ENCODE results near the gene PLXNB3.
A peak's percentile ranks its signal among the peaks of the same experiment; 100 is the strongest.
"Not testable (repeated sequence)": the region's sequence is repeated elsewhere in the genome, so short reads cannot be mapped to it uniquely, and the experiment has no call there.

PLXNB3 gene

DNA sequence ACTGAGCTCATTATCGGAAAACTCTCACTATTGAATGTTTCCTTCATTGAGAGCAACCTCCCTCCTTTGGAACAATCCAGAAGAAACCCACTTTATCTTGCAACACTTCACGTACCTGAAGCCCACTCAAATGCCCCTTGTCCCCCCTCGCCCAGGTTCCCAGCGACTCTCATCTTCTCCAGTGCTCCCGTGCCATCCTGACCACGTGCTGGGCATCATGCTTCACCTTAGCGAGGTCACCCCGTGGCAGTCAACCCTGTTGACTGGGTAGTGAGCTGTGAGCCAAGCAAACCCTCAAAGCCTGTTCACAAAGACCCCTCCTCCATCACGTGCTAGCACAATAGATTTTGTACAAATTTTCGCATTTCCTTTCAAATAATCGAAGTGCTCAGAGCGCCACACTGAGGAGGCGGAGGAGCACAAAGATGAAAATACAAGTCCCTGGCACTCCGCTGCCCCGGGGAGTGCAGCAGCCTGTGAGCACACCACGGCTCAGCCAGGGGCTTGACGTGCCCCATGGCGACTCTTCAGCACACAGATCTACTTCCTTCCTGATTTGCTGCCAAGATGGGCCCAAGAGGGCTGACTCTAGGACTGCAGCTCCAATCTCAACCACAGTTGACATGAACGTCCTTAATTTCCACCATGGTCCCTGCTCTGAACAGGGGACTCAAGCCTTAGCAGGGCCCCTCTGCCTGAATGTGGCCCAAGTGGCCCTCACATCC lies 50.7 kb downstream of the PLXNB3 start:
- H2BK5ac ChIP-seq (ENCODE audit: low read depth, low read length, poor library complexity), result no peak overlapping the region
- no peak overlapping the region for H3K14ac ChIP-seq (ENCODE audit: low read length)
- no peak overlapping the region for H3K18ac ChIP-seq (ENCODE audit: low read length)
- H3K9me3 ChIP-seq (ENCODE audit: insufficient read depth, low read depth, low read length), result no peaks in the 10 kb centered on the region
- H3K4me2 ChIP-seq (ENCODE audit: low read length), result no peak overlapping the region
- no peak overlapping the region for H3K27ac ChIP-seq (ENCODE audit: low read depth, low read length)
- H3K79me1 ChIP-seq (ENCODE audit: low read length), result peaks cover 8% of the 10 kb centered on the region
- no peak overlapping the region for H3K4me3 ChIP-seq (ENCODE audit: low read depth, low read length)
- H2AK5ac ChIP-seq (ENCODE audit: low read length), result no peak overlapping the region
- peaks cover 0 to 7% of the 10 kb centered on the region in 2 experiments for H3K4me1 ChIP-seq (ENCODE audit: control insufficient read depth in 1 of 2, insufficient read depth in 2 of 2, low read length in 2 of 2)
- no peak overlapping the region for H2AFZ ChIP-seq (ENCODE audit: insufficient read depth, low read length, poor library complexity)
- peaks cover 4% of the 10 kb centered on the region for H3K79me2 ChIP-seq (ENCODE audit: control insufficient read depth, insufficient read depth, low read length, poor library complexity)
- no peak overlapping the region for H2BK12ac ChIP-seq (ENCODE audit: low read length)
- no peak overlapping the region for H2BK120ac ChIP-seq (ENCODE audit: insufficient read depth, low read length, poor library complexity)
- H4K91ac ChIP-seq (ENCODE audit: low read depth, low read length), result no peak overlapping the region
- H3K23ac ChIP-seq (ENCODE audit: low read length), result no peak overlapping the region
- no peak overlapping the region for H4K8ac ChIP-seq (ENCODE audit: low read depth, low read length)
- no peak overlapping the region for H3K9ac ChIP-seq (ENCODE audit: low read length)
- no peaks in the 10 kb centered on the region for H3K36me3 ChIP-seq (ENCODE audit: control insufficient read depth in 1 of 2, insufficient read depth in 2 of 2, low read length in 2 of 2)
- no peaks in the 10 kb centered on the region for H3K27me3 ChIP-seq (ENCODE audit: insufficient read depth, low read length)
- no peak overlapping the region for H3K4ac ChIP-seq (ENCODE audit: low read depth, low read length)
- no peak overlapping the region for H4K12ac ChIP-seq (ENCODE audit: low read depth, low read length)
- no peak for DNase-seq
- no CpG with 5 or more reads among the region's 19 CpGs for WGBS (ENCODE audit: extremely low coverage, insufficient coverage, insufficient read length)

DNA sequence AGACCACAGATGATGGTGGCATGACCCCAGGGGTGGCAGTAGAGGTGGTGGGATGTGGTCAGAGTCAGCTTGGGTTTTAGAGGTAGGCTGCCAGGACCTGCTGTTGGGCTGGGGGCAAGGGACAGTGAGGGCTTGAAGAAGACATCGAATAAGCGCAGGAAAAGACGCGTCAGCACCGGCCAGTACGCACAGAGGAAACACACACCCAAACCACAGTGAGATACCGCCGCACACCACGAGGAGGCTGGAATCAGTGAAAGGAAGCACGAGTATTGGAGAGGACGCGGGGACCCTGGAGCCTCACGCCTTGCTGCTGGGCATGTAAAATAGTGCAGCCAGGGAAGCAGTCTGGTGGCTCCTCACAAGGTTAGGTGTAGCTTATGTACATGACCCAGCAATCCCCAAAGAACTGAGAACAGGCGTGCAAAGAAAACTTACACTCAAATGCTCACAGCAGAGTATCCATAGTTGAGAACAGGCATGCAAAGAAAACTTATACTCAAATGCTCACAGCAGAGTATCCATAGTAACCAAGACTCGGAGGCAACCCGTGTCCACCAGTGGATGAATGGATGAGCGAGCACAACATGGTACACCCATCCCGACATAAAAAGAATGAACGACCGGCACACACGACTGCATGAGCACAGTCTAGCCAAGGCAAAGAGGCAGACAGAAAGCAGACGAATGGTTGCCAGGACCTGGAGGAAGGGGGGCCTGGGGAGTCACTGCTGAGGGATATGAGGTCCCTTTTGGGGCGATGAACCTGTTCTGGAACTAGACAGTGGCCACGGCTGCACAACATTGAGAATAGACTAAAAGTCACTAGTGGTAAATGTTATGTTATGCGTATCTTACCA lies 53.0 kb downstream of the PLXNB3 start:
- no peaks in the 10 kb centered on the region for H3K27me3 ChIP-seq (ENCODE audit: insufficient read depth, low read length)
- no peak overlapping the region for H3K23ac ChIP-seq (ENCODE audit: low read length)
- H4K12ac ChIP-seq (ENCODE audit: low read depth, low read length), result no peak overlapping the region
- no peak overlapping the region for H2BK12ac ChIP-seq (ENCODE audit: low read length)
- H4K91ac ChIP-seq (ENCODE audit: low read depth, low read length), result no peak overlapping the region
- no peak overlapping the region for H3K27ac ChIP-seq (ENCODE audit: low read depth, low read length)
- no peak overlapping the region for H2BK120ac ChIP-seq (ENCODE audit: insufficient read depth, low read length, poor library complexity)
- no peak overlapping the region for H2AK5ac ChIP-seq (ENCODE audit: low read length)
- no peaks in the 10 kb centered on the region for H3K9me3 ChIP-seq (ENCODE audit: insufficient read depth, low read depth, low read length)
- peaks cover 8% of the 10 kb centered on the region for H3K79me1 ChIP-seq (ENCODE audit: low read length)
- H2BK5ac ChIP-seq (ENCODE audit: low read depth, low read length, poor library complexity), result no peak overlapping the region
- H3K18ac ChIP-seq (ENCODE audit: low read length), result no peak overlapping the region
- H3K4me3 ChIP-seq (ENCODE audit: low read depth, low read length), result no peak overlapping the region
- H4K8ac ChIP-seq (ENCODE audit: low read depth, low read length), result no peak overlapping the region
- DNase-seq, result no peak
- no peak overlapping the region for H3K14ac ChIP-seq (ENCODE audit: low read length)
- H3K4me1 ChIP-seq (ENCODE audit: control insufficient read depth in 1 of 2, insufficient read depth in 2 of 2, low read length in 2 of 2), result peaks cover 0 to 7% of the 10 kb centered on the region in 2 experiments
- peaks cover 4% of the 10 kb centered on the region for H3K79me2 ChIP-seq (ENCODE audit: control insufficient read depth, insufficient read depth, low read length, poor library complexity)
- H3K9ac ChIP-seq (ENCODE audit: low read length), result no peak overlapping the region
- H3K4me2 ChIP-seq (ENCODE audit: low read length), result no peak overlapping the region
- H3K36me3 ChIP-seq (ENCODE audit: control insufficient read depth in 1 of 2, insufficient read depth in 2 of 2, low read length in 2 of 2), result no peaks in the 10 kb centered on the region
- H2AFZ ChIP-seq (ENCODE audit: insufficient read depth, low read length, poor library complexity), result no peak overlapping the region
- H3K4ac ChIP-seq (ENCODE audit: low read depth, low read length), result no peak overlapping the region
- no CpG with 5 or more reads among the region's 25 CpGs for WGBS (ENCODE audit: extremely low coverage, insufficient coverage, insufficient read length)

DNA sequence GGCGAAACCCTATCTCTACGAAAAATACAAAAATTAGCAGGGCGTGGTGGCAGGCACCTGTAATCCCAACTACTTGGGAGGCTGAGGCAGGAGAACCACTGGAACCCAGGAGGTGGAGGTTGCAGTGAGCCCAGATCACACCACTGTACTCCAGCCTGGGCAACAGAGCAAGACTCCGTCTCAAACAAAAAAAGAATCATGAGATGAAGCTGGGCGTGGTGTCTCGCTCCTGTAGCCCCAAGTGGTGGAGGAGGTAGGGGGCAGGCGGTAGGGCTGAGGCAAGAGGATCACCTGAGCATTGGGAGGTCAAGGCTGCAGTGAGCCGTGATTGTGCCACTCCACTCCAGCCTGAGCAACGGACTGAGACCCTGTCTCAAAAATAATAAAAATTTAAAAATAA lies 54.0 kb downstream of the PLXNB3 start:
- no CpG with 5 or more reads among the region's 9 CpGs for WGBS (ENCODE audit: extremely low coverage, insufficient coverage, insufficient read length)

DNA sequence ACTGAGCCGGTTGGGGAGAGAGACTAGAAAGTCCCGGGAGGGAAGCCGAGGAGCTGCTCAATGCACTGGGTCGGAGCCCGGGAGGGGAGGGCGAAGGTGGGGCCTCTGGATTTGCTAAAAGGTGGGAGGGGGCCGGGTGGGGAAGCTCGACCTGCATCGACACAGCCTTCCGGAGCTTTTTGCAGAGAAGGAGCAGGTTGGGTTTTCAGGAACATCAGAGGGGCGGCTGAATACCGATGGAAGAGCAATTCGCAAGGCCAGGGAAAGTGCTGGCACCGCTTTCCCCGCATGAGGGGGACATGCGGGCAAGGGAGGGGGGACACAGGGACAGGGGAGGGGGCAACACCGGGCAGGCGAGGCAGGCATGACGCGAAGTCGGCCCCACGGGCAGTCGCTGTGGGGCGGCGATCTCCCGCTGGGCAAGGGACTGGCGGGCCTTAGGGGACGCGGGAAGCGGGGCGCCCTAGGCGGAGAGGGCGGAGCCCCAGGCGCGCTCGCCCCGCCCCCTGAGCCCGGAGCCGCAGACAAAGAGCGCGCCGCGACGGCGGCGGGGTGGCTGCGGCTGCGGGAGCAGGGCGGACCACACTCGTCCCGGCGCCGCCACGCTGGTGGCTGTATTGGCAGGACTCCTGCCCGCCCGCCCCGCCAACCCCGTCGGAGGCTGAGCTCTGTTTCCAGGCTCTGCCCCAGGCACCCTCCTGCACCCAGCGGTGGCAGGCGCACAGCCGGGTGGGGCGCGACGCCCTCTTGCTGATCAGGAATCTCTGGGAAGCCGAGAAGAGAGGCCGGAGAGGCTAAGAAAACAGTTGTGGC lies 54.7 kb downstream of the PLXNB3 start:
- H4K8ac ChIP-seq (ENCODE audit: low read depth, low read length), result peak overlapping the region; percentile 84
- peaks cover 8% of the 10 kb centered on the region for H3K79me1 ChIP-seq (ENCODE audit: low read length)
- no peak overlapping the region for H2BK12ac ChIP-seq (ENCODE audit: low read length)
- peak overlapping the region; percentile 65 for H3K18ac ChIP-seq (ENCODE audit: low read length)
- H3K79me2 ChIP-seq (ENCODE audit: control insufficient read depth, insufficient read depth, low read length, poor library complexity), result peaks cover 4% of the 10 kb centered on the region
- H2BK5ac ChIP-seq (ENCODE audit: low read depth, low read length, poor library complexity), result no peak overlapping the region
- peak overlapping the region; percentile 44 for H3K4ac ChIP-seq (ENCODE audit: low read depth, low read length)
- WGBS (ENCODE audit: extremely low coverage, insufficient coverage, insufficient read length), result no CpG with 5 or more reads among the region's 67 CpGs
- no peaks in the 10 kb centered on the region for H3K27me3 ChIP-seq (ENCODE audit: insufficient read depth, low read length)
- peaks cover 0 to 7% of the 10 kb centered on the region in 2 experiments for H3K4me1 ChIP-seq (ENCODE audit: control insufficient read depth in 1 of 2, insufficient read depth in 2 of 2, low read length in 2 of 2)
- no peaks in the 10 kb centered on the region for H3K9me3 ChIP-seq (ENCODE audit: insufficient read depth, low read depth, low read length)
- H3K9ac ChIP-seq (ENCODE audit: low read length), result no peak overlapping the region
- H3K27ac ChIP-seq (ENCODE audit: low read depth, low read length), result no peak overlapping the region
- peak overlapping the region; percentile 66 for H2AFZ ChIP-seq (ENCODE audit: insufficient read depth, low read length, poor library complexity)
- H3K4me3 ChIP-seq (ENCODE audit: low read depth, low read length), result peak overlapping the region; percentile 64
- peak overlapping the region; percentile 68 for H3K4me2 ChIP-seq (ENCODE audit: low read length)
- peak overlapping the region; percentile 31 for H2AK5ac ChIP-seq (ENCODE audit: low read length)
- H3K23ac ChIP-seq (ENCODE audit: low read length), result no peak overlapping the region
- peak overlapping the region; percentile 77 for H2BK120ac ChIP-seq (ENCODE audit: insufficient read depth, low read length, poor library complexity)
- peak overlapping the region; percentile 79 for H4K91ac ChIP-seq (ENCODE audit: low read depth, low read length)
- no peaks in the 10 kb centered on the region for H3K36me3 ChIP-seq (ENCODE audit: control insufficient read depth in 1 of 2, insufficient read depth in 2 of 2, low read length in 2 of 2)
- peak overlapping the region; percentile 64 for H3K14ac ChIP-seq (ENCODE audit: low read length)
- H4K12ac ChIP-seq (ENCODE audit: low read depth, low read length), result peak overlapping the region; percentile 89
- peak in 1 of 2 donors; percentile 24 for DNase-seq

More for the DNA sequence above, 54.0 kb downstream of the PLXNB3 start:
- not testable (repeated sequence) for H3K79me2 ChIP-seq (ENCODE audit: control insufficient read depth, insufficient read depth, low read length, poor library complexity); H3K9me3 ChIP-seq (ENCODE audit: insufficient read depth, low read depth, low read length); H3K36me3 ChIP-seq (ENCODE audit: control insufficient read depth in 1 of 2, insufficient read depth in 2 of 2, low read length in 2 of 2); H3K18ac ChIP-seq (ENCODE audit: low read length); H3K9ac ChIP-seq (ENCODE audit: low read length); H2AK5ac ChIP-seq (ENCODE audit: low read length); H3K4me1 ChIP-seq (ENCODE audit: control insufficient read depth in 1 of 2, insufficient read depth in 2 of 2, low read length in 2 of 2); H3K27me3 ChIP-seq (ENCODE audit: insufficient read depth, low read length); H3K23ac ChIP-seq (ENCODE audit: low read length); H4K12ac ChIP-seq (ENCODE audit: low read depth, low read length); H3K14ac ChIP-seq (ENCODE audit: low read length); DNase-seq; H4K8ac ChIP-seq (ENCODE audit: low read depth, low read length); H3K4me3 ChIP-seq (ENCODE audit: low read depth, low read length); H2AFZ ChIP-seq (ENCODE audit: insufficient read depth, low read length, poor library complexity); H3K79me1 ChIP-seq (ENCODE audit: low read length); H3K27ac ChIP-seq (ENCODE audit: low read depth, low read length); H2BK5ac ChIP-seq (ENCODE audit: low read depth, low read length, poor library complexity); H4K91ac ChIP-seq (ENCODE audit: low read depth, low read length); H2BK120ac ChIP-seq (ENCODE audit: insufficient read depth, low read length, poor library complexity); H2BK12ac ChIP-seq (ENCODE audit: low read length); H3K4ac ChIP-seq (ENCODE audit: low read depth, low read length); H3K4me2 ChIP-seq (ENCODE audit: low read length)
